ENCODE results near the gene HDAC4.

- TF ChIP-seq CTCF (IDR thresholded peaks at IDR 0.05) (no peak), REST (IDR thresholded peaks at IDR 0.05; ENCODE audit: insufficient read depth in 1 of 2, low read depth in 2 of 2, low read length in 1 of 2) (no peak)
Measured at GRCh38 chr2:239420082-239420481, 19.3 kb upstream of the HDAC4 start.
